BLaER1 treated with 17β-estradiol and CSF1 and Interleukin-3, amounts not matched to agents 10 nM and 100 nM (cell line): Measurements from ENCODE around the gene OPCML.

Source experiments
- H3K27ac ChIP-seq, 11 experiments: shearing (Covaris generic); formaldehyde crosslinking; 2 replicates each; pipeline ENCODE4 v1.8.1; 2022
- H3K27me3 ChIP-seq, 11 experiments: shearing (Covaris generic); formaldehyde crosslinking; 2 replicates each; pipeline ENCODE4 v1.8.1; 2022
- H3K36me3 ChIP-seq, 11 experiments: shearing (Covaris generic); formaldehyde crosslinking; 2 replicates each; pipeline ENCODE4 v1.8.1; 2022
- H3K4me1 ChIP-seq, 10 experiments: shearing (Covaris generic); formaldehyde crosslinking; 2 replicates each; pipeline ENCODE4 v1.8.1; 2022
- H3K4me2 ChIP-seq, 11 experiments: shearing (Covaris generic); formaldehyde crosslinking; 2 replicates each; pipeline ENCODE4 v1.8.1; 2022
- H3K4me3 ChIP-seq, 10 experiments: shearing (Covaris generic); formaldehyde crosslinking; 2 replicates each; pipeline ENCODE4 v1.8.1; 2022
- H3K9ac ChIP-seq, 11 experiments: shearing (Covaris generic); formaldehyde crosslinking; 2 replicates each; pipeline ENCODE4 v1.8.1; 2022
- H3K9me3 ChIP-seq, 11 experiments: shearing (Covaris generic); formaldehyde crosslinking; replicated peaks in 1 of 11; 2 replicates each; pipeline ENCODE4 v1.8.1; 2022
- H4K20me1 ChIP-seq, 11 experiments: shearing (Covaris generic); formaldehyde crosslinking; 2 replicates each; pipeline ENCODE4 v1.8.1; 2022
- Cebpa-rat ChIP-seq, 11 experiments: shearing (Covaris generic); IDR thresholded peaks; 2 replicates each; pipeline ENCODE4 v1.8.1; 2022

The OPCML gene

DNA sequence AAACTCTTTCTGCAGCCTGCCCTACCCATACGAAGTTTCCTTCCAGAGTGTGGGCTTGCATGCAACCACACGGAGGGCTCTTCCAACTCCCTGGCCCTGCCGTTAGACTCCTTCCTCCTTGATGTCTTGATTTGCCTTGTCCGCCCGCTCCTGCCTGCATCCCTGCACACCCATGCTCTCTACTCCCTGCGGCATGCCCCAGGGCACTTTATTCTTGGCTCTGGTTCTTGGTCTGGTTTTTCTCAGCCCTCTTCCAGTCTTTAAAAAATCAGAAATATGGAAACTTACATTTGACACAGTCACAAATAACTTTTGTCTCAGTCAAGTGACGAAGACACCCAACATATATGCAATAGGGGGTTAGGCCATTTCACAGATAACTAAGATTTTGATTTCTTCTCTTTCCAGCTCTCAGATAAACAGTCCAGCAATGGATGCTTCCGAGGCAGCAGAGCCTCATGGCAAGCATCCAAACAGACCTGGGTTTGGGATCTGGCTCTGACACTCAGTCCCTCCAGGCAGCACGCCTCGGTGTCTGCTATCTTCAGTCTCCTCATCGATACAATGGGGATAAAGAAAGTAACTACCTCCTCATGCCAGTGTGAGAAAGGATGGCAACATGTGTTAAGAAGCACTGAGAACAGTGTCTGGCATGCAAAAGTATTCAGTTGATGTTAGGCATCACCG lies 15.7 kb upstream of the OPCML start:
- Histone ChIP-seq H3K4me3 (no peak overlapping the region), H3K36me3 (no peaks in the 10 kb centered on the region), H3K9ac (no peak overlapping the region), H3K9me3 (no peaks in the 10 kb centered on the region), H3K4me2 (no peak overlapping the region), H3K27ac (no peak overlapping the region), H3K27me3 (no peaks in the 10 kb centered on the region), H4K20me1 (no peaks in the 10 kb centered on the region), H3K4me1 (peaks cover 5 to 34% (median 26%) of the 10 kb centered on the region in 10 experiments; a peak in 17 of 20 replicates)
- TF ChIP-seq Cebpa-rat (IDR thresholded peaks at IDR 0.05) = no peak

DNA sequence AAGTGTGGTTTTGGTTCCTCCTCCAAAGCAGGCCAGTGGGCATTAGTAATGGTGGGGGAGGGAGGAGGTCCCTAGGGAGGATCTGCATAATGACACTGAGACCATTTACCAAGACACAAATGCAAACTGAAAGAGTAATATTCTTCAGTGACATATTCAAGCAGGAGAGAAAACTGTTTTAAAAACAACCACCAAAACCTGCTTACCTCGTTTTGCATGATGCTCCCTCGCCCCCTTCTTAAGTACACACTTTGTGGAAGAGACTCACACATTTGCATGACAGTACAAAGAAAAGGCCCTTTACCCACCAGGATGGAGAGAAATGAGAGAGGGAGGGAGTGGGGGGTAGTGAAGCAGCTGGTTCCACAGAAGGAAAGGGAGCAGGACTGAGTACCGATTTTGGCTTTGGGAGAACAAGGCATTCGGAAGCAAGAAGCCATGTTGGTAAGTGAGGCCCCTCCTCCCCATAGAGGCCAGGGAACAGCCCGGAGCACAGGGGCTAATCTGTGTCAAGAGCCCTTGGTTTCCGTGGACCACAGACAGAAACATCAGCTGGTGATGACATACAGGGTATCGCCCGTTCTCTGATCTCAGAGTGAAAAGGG lies 13.0 kb upstream of the OPCML start:
- H3K36me3 ChIP-seq = no peaks in the 10 kb centered on the region
- H3K9ac ChIP-seq = no peak overlapping the region
- H3K4me3 ChIP-seq = no peak overlapping the region
- no peak for TF ChIP-seq Cebpa-rat (IDR thresholded peaks at IDR 0.05)
- H3K27me3 ChIP-seq = no peaks in the 10 kb centered on the region
- H3K27ac ChIP-seq = no peak overlapping the region
- H3K4me1 ChIP-seq = peaks cover 5 to 35% (median 26%) of the 10 kb centered on the region in 10 experiments; a peak in 17 of 20 replicates
- H3K9me3 ChIP-seq = no peaks in the 10 kb centered on the region
- H4K20me1 ChIP-seq = no peaks in the 10 kb centered on the region
- H3K4me2 ChIP-seq = peak overlapping the region in 9 of 11 experiments; percentile 13 to 45 (median 34); a peak in 12 of 22 replicates

DNA sequence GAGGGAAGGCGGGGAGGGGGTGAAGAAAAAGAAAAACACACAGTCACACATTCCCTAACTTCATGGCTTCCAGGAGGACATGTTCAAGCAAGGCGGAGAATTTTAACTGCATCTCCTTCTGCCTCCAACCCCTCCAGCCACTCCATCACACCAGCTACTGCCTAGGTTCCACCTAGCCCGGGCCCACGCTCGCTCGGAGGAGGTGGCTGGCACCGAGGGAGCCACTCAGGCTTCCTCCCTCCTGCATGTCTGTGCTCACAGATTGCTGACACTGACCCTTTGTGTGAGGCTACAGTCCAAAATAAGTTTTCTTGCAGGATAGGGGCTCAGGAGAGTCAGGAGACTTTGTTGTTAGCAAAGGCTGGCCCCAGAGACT lies 9.4 kb upstream of the OPCML start:
- no peak for TF ChIP-seq Cebpa-rat (IDR thresholded peaks at IDR 0.05)
- H3K4me2 ChIP-seq = no peak overlapping the region
- no peaks in the 10 kb centered on the region for H4K20me1 ChIP-seq
- H3K27ac ChIP-seq = no peak overlapping the region
- H3K4me1 ChIP-seq = peaks cover 0 to 20% (median 13%) of the 10 kb centered on the region in 10 experiments; a peak in 17 of 20 replicates
- no peak overlapping the region for H3K9ac ChIP-seq
- H3K36me3 ChIP-seq = no peaks in the 10 kb centered on the region
- no peaks in the 10 kb centered on the region for H3K9me3 ChIP-seq
- no peaks in the 10 kb centered on the region for H3K27me3 ChIP-seq
- H3K4me3 ChIP-seq = no peak overlapping the region

DNA sequence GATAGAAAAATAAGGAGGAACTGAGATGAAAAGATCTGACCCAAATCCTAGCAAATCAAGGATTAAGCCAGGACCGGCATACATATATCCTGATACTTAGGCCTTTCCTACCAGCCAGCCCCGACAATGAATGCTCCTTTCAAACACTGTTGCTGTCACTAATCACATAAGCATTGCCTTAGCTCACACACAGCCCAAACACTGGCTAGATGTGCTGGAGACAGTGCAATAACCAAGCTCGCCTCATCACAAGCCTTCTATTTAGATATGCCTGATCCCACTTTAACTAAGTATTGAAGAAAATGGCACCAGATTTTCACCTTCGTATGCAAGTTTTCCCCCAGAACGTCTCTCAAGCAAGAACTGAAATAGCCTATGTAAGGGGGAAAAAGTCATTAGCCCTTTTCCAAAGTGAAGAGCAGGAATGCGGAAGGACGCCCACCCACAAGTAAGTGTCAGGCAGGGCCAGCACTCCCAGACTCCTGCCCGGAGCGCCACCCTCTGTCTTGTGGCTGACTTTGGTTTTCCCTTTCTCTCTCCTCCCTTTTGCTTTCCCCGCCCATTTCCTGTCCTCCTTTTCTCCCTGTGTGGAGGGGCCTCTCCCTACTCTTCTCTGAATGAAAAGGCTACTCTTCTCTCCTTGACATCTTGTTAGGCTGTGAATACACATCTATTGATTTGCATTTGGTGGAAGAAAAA lies 8.9 kb upstream of the OPCML start:
- no peak overlapping the region for H3K4me3 ChIP-seq
- H3K9ac ChIP-seq = no peak overlapping the region
- H3K9me3 ChIP-seq = no peaks in the 10 kb centered on the region
- H4K20me1 ChIP-seq = no peaks in the 10 kb centered on the region; a peak in 1 of 22 replicates
- peaks cover 0 to 20% (median 11%) of the 10 kb centered on the region in 10 experiments; a peak in 17 of 20 replicates for H3K4me1 ChIP-seq
- no peaks in the 10 kb centered on the region for H3K36me3 ChIP-seq
- TF ChIP-seq Cebpa-rat (IDR thresholded peaks at IDR 0.05) = no peak
- H3K4me2 ChIP-seq = no peak overlapping the region
- H3K27me3 ChIP-seq = no peaks in the 10 kb centered on the region
- no peak overlapping the region for H3K27ac ChIP-seq

DNA sequence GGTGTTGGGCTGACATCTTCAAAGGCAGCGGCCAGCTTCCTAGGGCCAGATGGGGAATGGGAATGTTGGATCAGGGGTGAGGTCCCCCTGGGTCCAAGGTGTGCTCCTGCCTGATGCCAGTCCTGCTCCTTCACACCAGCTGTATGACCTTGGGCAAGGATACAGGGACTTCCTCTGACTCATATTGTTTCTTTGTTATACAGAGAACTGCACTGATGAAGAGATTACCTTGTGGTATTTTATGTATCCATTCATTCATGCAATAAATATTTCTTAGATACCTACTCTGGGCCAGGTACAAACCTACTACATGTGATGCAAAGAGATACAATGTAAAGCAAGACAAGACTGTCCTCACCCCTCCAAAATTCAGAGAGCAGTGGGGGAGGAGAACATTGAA lies 3.9 kb upstream of the OPCML start:
- no peaks in the 10 kb centered on the region for H3K4me1 ChIP-seq
- no peak for TF ChIP-seq Cebpa-rat (IDR thresholded peaks at IDR 0.05)
- H3K9me3 ChIP-seq = no peaks in the 10 kb centered on the region
- no peaks in the 10 kb centered on the region; a peak in 1 of 22 replicates for H4K20me1 ChIP-seq
- H3K27me3 ChIP-seq = peaks cover 15 to 29% (median 21%) of the 10 kb centered on the region in 11 experiments
- H3K36me3 ChIP-seq = no peaks in the 10 kb centered on the region
- H3K27ac ChIP-seq = no peak overlapping the region
- no peak overlapping the region for H3K4me3 ChIP-seq
- no peak overlapping the region for H3K4me2 ChIP-seq
- no peak overlapping the region for H3K9ac ChIP-seq

DNA sequence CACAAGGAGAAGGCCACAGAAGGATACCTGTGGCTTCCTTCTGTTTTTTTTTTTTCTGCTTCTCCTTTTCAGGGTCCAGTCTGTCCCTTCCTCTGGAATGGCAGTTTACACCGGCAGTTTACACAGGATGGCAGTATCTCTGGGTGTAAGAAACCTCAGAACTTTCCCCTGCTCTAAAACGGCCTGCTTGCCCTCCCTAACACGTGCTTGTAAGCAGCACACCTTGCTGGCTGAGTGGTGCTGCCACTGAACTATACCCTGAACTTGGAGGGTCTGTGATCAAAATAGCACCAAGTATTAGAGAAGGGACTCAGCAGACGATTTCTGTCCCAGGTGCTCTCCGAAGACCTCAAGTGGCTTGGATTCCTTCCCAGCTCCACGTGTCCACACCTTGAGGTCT lies 904 bp upstream of the OPCML start:
- Histone ChIP-seq H3K27me3 (peaks cover 19 to 43% (median 37%) of the 10 kb centered on the region in 11 experiments), H3K9ac (no peak overlapping the region), H3K4me3 (no peak overlapping the region), H3K27ac (no peak overlapping the region), H3K4me2 (no peak overlapping the region), H4K20me1 (no peaks in the 10 kb centered on the region; a peak in 1 of 22 replicates), H3K4me1 (peaks cover 4 to 12% (median 8%) of the 10 kb centered on the region in 10 experiments; a peak in 16 of 20 replicates), H3K36me3 (no peaks in the 10 kb centered on the region), H3K9me3 (no peaks in the 10 kb centered on the region)
- no peak for TF ChIP-seq Cebpa-rat (IDR thresholded peaks at IDR 0.05)

DNA sequence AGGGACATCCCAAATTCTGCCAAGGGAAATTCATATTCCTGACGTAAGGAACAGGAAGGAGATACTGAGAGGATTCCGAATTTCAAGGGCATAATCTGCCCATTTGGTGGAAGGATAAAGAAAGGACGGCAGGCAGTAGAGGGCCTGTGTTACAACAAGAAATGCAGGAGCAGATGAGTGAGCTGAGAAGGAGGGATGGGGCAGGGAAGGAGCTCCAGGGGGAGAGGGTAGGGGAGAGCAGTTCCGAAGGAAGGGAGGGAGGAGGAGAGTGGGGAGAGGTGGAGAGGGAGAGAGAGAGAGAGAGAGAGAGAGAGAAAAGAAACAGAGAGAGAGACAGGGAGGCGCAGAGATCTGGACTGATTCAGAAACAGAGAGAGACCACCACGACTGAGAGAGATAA lies 843 bp downstream of the OPCML start:
- no peaks in the 10 kb centered on the region for H3K36me3 ChIP-seq
- H3K27me3 ChIP-seq = peaks cover 19 to 43% (median 37%) of the 10 kb centered on the region in 11 experiments
- no peaks in the 10 kb centered on the region for H3K9me3 ChIP-seq
- no peak overlapping the region for H3K9ac ChIP-seq
- no peak overlapping the region for H3K4me3 ChIP-seq
- no peak overlapping the region for H3K27ac ChIP-seq
- no peak overlapping the region for H3K4me2 ChIP-seq
- H4K20me1 ChIP-seq = no peaks in the 10 kb centered on the region; a peak in 2 of 22 replicates
- TF ChIP-seq Cebpa-rat (IDR thresholded peaks at IDR 0.05) = no peak
- H3K4me1 ChIP-seq = peaks cover 4 to 12% (median 8%) of the 10 kb centered on the region in 10 experiments; a peak in 16 of 20 replicates

GRCh38 chr11:133530501-133530835 lies 1.8 kb downstream of the OPCML start:
- H3K4me3 ChIP-seq = no peak overlapping the region

GRCh38 chr11:133529807-133530500 lies 2.3 kb downstream of the OPCML start:
- H3K4me2 ChIP-seq = peak overlapping the region in 9 of 11 experiments; percentile 24 to 45 (median 33); a peak in 12 of 22 replicates
- no peak overlapping the region for H3K9ac ChIP-seq
- no peaks in the 10 kb centered on the region for H3K36me3 ChIP-seq
- H3K27ac ChIP-seq = no peak overlapping the region
- peaks cover 4 to 12% (median 8%) of the 10 kb centered on the region in 10 experiments; a peak in 16 of 20 replicates for H3K4me1 ChIP-seq
- peaks cover 19 to 43% (median 37%) of the 10 kb centered on the region in 11 experiments for H3K27me3 ChIP-seq
- no peaks in the 10 kb centered on the region; a peak in 1 of 22 replicates for H4K20me1 ChIP-seq
- no peak for TF ChIP-seq Cebpa-rat (IDR thresholded peaks at IDR 0.05)
- H3K4me3 ChIP-seq = no peak overlapping the region
- H3K9me3 ChIP-seq = no peaks in the 10 kb centered on the region

More at GRCh38 chr11:133530501-133530835, 1.8 kb downstream of the OPCML start:
- Histone ChIP-seq H4K20me1 (no peaks in the 10 kb centered on the region; a peak in 1 of 22 replicates), H3K27me3 (peaks cover 19 to 43% (median 37%) of the 10 kb centered on the region in 11 experiments), H3K27ac (no peak overlapping the region), H3K9ac (no peak overlapping the region), H3K4me1 (peaks cover 4 to 12% (median 8%) of the 10 kb centered on the region in 10 experiments; a peak in 16 of 20 replicates), H3K36me3 (no peaks in the 10 kb centered on the region), H3K4me2 (no peak overlapping the region), H3K9me3 (no peaks in the 10 kb centered on the region)
- TF ChIP-seq Cebpa-rat (IDR thresholded peaks at IDR 0.05) = no peak
